Natural killer cell (primary cell): ENCODE results near the gene WARS2. TPM values are rescaled to one million over a fixed set of nuclear protein-coding genes. Genes with fewer than 3 reads are reported as not detected.

Experiments used
- ATAC-seq, 3 donors: fragments of 150-1000 bp in 2 of 3; fragments of 200-7000 bp in 1 of 3; cut with Tn5 transposase; 1 replicate in 1 of 3; 2 replicates in 2 of 3; pipeline ENCODE4 v1.10.0; 2021; ENCODE audit warnings: mild to moderate bottlenecking in 2 of 3, moderate library complexity in 2 of 3
- DNase-seq, 2 donors: peaks; one replicate each; pipeline versions ENCODE4 v3.0.0 to v3.0.0-alpha.2; 2013 to 2021; ENCODE audit warnings: mixed read lengths in 1 of 2
- H3K27ac ChIP-seq: one replicate; pipeline ENCODE4 v1.5.1; 2013; ENCODE audit warnings: mild to moderate bottlenecking, low read length
- H3K27me3 ChIP-seq: one replicate; pipeline ENCODE4 v1.6.1; 2013; ENCODE audit warnings: low read length; ENCODE audit not compliant: control insufficient read depth, insufficient read depth
- H3K36me3 ChIP-seq: one replicate; pipeline ENCODE4 v1.6.1; 2013; ENCODE audit warnings: low read length; ENCODE audit not compliant: control insufficient read depth, insufficient read depth
- H3K4me1 ChIP-seq: one replicate; pipeline ENCODE4 v1.6.1; 2013; ENCODE audit warnings: low read length; ENCODE audit not compliant: control insufficient read depth, insufficient read depth
- H3K4me3 ChIP-seq: one replicate; pipeline ENCODE4 v1.5.1; 2013; ENCODE audit warnings: low read length
- H3K9me3 ChIP-seq: one replicate; pipeline ENCODE4 v1.6.1; 2013; ENCODE audit warnings: low read length; ENCODE audit not compliant: control insufficient read depth, insufficient read depth
- H3K27ac Mint-ChIP-seq, 2 donors: one replicate each; pipeline ENCODE4 v1.8.0; 2022; ENCODE audit warnings: mild to moderate bottlenecking in 2 of 2, mixed read lengths in 2 of 2, moderate library complexity in 1 of 2
- H3K27me3 Mint-ChIP-seq, 2 donors: one replicate each; pipeline ENCODE4 v1.8.0; 2022; ENCODE audit warnings: low read depth in 2 of 2, mixed read lengths in 2 of 2
- H3K36me3 Mint-ChIP-seq: one replicate; pipeline ENCODE4 v1.8.0; 2022; ENCODE audit warnings: mixed read lengths
- H3K4me1 Mint-ChIP-seq, 2 donors: one replicate each; pipeline ENCODE4 v1.8.0; 2022; ENCODE audit warnings: mixed read lengths in 2 of 2
- H3K4me3 Mint-ChIP-seq: one replicate; pipeline ENCODE4 v1.8.0; 2022; ENCODE audit warnings: mild to moderate bottlenecking, moderate library complexity, mixed read lengths
- H3K9me3 Mint-ChIP-seq, 2 donors: one replicate each; pipeline ENCODE4 v1.8.0; 2022; ENCODE audit warnings: mixed read lengths in 2 of 2
- CTCF ChIP-seq: fragments of 200-600 bp; IDR thresholded peaks from one replicate; pipeline ENCODE4 v1.8.0; 2022; ENCODE audit warnings: antibody characterized with exemption
- WGBS: methylation state at CpG from one replicate; pipeline ENCODE4 v1.1.7; 2013; ENCODE audit warnings: missing lambda C conversion rate; ENCODE audit not compliant: insufficient coverage; 5-methylcytosine and 5-hydroxymethylcytosine counted together
- intact Hi-C: fragments of 100-400 bp; cut with micrococcal nuclease; formaldehyde crosslinking; loops from one replicate; pipeline ENCODE4 v1.14.2; 2022
- total RNA-seq, 4 donors: library from RNA; stranded (reverse); fragments of 120-200 nt in 1 of 4; gene quantifications; one replicate each; pipeline versions ENCODE4 v1.2.3 to v1.2.4, GENCODE V29; 2013 to 2022

The WARS2 gene
- total RNA-seq, 3 donors from 2014 or later (not counting 1 experiment from before 2014, with no cell fraction given): 24.3 to 46.3 (median 41.0) TPM

GRCh38 chr1:119045096-119045746 is 95.2 kb downstream of the WARS2 start:
- Mint-ChIP-seq H3K9me3 (peaks cover 0 to 2% of the 10 kb centered on the region in 2 donors), H3K27ac (no peak overlapping the region), H3K36me3 (no peaks in the 10 kb centered on the region), H3K4me3 (no peak overlapping the region), H3K27me3 (no peaks in the 10 kb centered on the region), H3K4me1 (peaks cover 0 to 5% of the 10 kb centered on the region in 2 donors)
- Histone ChIP-seq H3K36me3 (peaks cover 3% of the 10 kb centered on the region), H3K4me1 (no peaks in the 10 kb centered on the region), H3K4me3 (no peak overlapping the region), H3K9me3 (no peaks in the 10 kb centered on the region), H3K27ac (no peak overlapping the region), H3K27me3 (no peaks in the 10 kb centered on the region)
- intact Hi-C loops: no loop called here
- WGBS: 100% methylated on average over 1 of the region's 1 CpG
- TF ChIP-seq CTCF: no peak
- no peak for ATAC-seq
- no peak for DNase-seq

DNA sequence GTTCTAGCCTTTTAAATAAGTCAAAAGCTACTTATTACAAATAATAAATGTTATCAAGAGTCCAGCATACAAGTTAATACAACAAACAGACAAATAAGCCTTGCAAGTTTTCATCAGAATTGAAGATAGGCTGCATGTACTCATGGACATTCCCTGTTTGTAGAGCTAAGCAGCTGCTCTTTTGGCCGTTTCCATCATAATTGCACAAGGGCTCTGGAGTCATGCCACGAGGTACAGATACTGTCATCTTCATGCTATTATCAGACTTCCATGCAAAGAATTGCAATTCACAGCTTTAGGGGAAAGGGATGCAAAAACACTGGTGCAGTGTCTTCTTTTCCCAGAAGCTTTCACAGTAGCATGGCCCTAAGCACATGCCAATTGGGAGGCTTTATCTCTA is 99.5 kb downstream of the WARS2 start:
- intact Hi-C loops: no loop called here
- no peaks in the 10 kb centered on the region for H3K27me3 ChIP-seq
- ATAC-seq: no peak
- Mint-ChIP-seq H3K27ac (no peak overlapping the region), H3K4me3 (no peak overlapping the region), H3K36me3 (no peaks in the 10 kb centered on the region), H3K27me3 (no peaks in the 10 kb centered on the region), H3K9me3 (no peaks in the 10 kb centered on the region), H3K4me1 (no peaks in the 10 kb centered on the region)
- H3K4me1 ChIP-seq: no peaks in the 10 kb centered on the region
- H3K4me3 ChIP-seq: no peak overlapping the region
- no peak overlapping the region for H3K27ac ChIP-seq
- no peaks in the 10 kb centered on the region for H3K9me3 ChIP-seq
- TF ChIP-seq CTCF: no peak
- peaks cover 3% of the 10 kb centered on the region for H3K36me3 ChIP-seq
- 95% methylated on average over 2 of the region's 2 CpGs for WGBS
- no peak for DNase-seq

- H3K27me3 ChIP-seq: no peaks in the 10 kb centered on the region
- DNase-seq (no peak), ATAC-seq (no peak)
- Mint-ChIP-seq H3K4me3 (no peak overlapping the region), H3K36me3 (no peaks in the 10 kb centered on the region), H3K27me3 (no peaks in the 10 kb centered on the region), H3K4me1 (no peaks in the 10 kb centered on the region), H3K27ac (no peak overlapping the region), H3K9me3 (no peaks in the 10 kb centered on the region)
- no peak for TF ChIP-seq CTCF
- WGBS: 92% methylated on average over 1 of the region's 2 CpGs
- no peak overlapping the region for H3K27ac ChIP-seq
- peaks cover 3% of the 10 kb centered on the region for H3K36me3 ChIP-seq
- H3K9me3 ChIP-seq: no peaks in the 10 kb centered on the region
- H3K4me1 ChIP-seq: no peaks in the 10 kb centered on the region
- intact Hi-C loops: no loop called here
- H3K4me3 ChIP-seq: no peak overlapping the region
Observed at GRCh38 chr1:119040489-119040888, 100.0 kb downstream of the WARS2 start.

- no peak overlapping the region for H3K4me3 ChIP-seq
- H3K9me3 ChIP-seq: no peaks in the 10 kb centered on the region
- H3K36me3 ChIP-seq: peaks cover 3% of the 10 kb centered on the region
- H3K27me3 ChIP-seq: no peaks in the 10 kb centered on the region
- 100% methylated on average over 2 of the region's 2 CpGs for WGBS
- Mint-ChIP-seq H3K4me1 (no peaks in the 10 kb centered on the region), H3K4me3 (no peak overlapping the region), H3K9me3 (no peaks in the 10 kb centered on the region), H3K27ac (no peak overlapping the region), H3K27me3 (no peaks in the 10 kb centered on the region), H3K36me3 (no peaks in the 10 kb centered on the region)
- ATAC-seq (no peak), DNase-seq (no peak)
- no peak overlapping the region for H3K27ac ChIP-seq
- TF ChIP-seq CTCF: no peak
- intact Hi-C loops: no loop called here
- H3K4me1 ChIP-seq: no peaks in the 10 kb centered on the region
Observed at GRCh38 chr1:119038363-119038762, 102.1 kb downstream of the WARS2 start.
